HTR-8/SVneo (cell line): ENCODE data around the gene RNF11.

Experiments
- DNase-seq: peaks from one replicate; pipeline ENCODE4 v3.0.0; 2011; ENCODE audit warnings: low spot score, mixed read lengths; ENCODE audit not compliant: insufficient read length
- FAIRE-seq: peaks from 2 replicates; lab custom pipeline; 2011; peaks lifted over from hg19 to GRCh38; lab: Jason Lieb, UNC

Gene RNF11

DNA sequence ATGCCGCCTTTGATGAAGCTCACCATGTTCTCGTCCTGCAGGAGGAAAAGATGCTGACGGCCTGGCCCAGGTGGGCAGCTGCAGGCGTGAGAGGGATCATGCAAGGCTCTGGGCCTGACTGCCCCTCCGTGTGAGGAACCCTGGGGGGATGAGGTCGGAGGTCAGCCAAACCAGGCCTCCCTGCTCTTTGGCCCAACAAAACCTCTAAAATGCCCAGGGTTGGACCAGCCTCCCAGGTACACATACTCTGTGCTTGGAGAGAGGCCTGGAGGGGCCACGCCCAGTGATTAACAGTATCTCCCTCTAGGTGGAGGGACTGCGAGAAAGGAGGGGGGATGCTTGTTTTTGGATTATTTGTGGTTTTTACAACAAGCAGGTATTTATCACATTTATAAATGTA is 73.2 kb downstream of the RNF11 start:
- FAIRE-seq (no peak), DNase-seq (no peak)

DNA sequence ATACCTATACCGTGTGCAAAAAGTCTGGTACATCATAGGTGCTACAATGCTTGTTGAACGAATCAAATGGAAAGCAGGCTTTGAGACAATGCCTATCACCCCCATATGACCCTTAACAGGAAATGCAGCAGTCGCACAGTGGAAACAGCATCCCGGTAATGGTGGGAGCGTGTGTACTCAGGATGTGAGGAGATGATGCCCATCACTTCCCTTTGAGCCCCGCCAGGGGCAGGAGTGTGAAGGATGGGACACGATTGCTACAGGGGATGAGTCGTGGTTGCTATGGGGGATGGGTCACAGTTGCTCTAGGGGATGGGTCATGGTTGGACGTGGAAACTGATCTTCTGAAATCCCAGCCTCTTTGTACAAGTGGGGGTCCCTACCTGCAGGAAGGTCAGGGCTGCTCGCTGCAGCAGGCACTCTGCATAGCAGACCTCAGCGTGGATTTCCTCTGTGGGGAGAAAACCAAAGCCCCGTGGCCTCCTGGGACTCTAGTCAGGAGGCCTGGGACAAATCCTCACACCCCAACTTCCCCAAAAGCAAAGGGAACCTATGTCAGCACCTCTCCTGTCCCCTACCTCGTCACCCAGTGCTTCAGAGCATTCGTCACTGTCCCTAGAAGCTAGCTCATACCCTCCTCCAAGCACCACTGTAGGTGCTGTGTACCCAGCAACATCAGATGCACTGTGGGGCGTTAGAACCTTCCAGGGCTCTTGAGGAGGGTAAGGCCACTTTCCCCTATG is 75.0 kb downstream of the RNF11 start:
- FAIRE-seq = no peak
- DNase-seq = no peak

DNA sequence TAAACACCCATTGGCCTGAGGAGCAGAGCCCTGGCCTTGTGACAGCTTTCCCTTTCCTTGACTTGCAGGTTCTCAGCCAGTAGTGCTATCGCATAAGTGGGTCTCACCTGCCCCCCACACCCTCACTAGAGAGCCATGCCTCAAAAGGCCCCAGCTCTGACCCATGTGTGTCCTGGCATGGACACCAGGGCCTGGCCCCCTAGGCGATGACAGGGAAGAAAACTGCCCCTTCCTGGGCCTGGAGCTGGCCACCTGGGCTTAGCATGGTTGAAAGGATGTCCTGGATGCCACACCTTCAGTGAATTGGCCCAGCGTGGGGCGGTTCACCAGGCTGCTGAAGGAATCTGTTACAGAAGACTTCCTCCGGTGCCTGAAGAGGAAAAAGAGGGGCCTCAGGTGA is 75.8 kb downstream of the RNF11 start:
- no peak for DNase-seq
- no peak for FAIRE-seq

DNA sequence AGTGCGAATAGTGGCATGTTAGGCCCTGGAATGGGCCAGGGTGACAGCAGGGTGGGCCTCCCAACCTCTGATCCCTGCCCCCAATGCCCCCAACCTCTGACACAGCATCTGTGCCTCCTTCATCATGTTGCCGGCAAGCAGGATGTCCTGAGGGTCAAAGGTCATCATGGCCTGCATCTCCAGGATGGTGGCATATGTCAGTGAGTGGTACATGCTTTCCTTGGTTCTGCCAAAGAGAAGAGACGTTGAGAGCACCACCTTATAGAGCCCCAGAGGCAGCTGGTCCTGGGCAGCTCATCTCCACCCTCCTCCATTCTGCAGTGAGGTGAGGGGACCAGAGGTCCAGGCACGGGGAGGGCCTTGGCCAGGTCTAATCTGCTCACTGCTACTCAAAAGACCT is 76.6 kb downstream of the RNF11 start:
- no peak for DNase-seq
- FAIRE-seq = no peak

DNA sequence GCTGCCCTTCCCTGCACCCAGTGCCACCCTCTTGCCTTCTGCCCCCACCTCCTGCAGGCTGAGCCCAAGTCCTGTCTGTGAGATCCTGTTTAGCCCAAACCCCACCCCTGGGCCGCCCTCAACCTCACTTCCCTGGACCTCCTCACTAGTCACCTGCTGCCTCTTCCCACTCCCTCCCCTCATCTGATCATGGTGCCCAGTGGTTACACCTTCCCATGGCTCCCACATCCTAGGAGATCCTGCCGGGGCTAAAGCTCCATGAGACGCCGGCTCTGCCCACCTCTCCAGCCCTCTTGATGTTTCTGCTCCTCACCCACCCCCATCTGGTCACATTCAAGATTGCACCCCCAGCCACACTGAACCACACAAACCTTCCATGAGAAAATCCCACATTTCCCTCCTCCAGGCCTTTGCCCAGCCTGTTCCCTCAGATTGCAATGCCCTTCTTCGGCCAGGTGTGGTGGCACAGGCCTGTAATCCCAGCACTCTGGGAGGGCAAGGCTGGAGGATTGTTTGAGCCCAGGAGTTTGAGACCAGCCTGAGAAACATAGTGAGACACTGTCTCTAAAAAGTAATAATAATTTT is 77.3 kb downstream of the RNF11 start:
- no peak for FAIRE-seq
- no peak for DNase-seq

DNA sequence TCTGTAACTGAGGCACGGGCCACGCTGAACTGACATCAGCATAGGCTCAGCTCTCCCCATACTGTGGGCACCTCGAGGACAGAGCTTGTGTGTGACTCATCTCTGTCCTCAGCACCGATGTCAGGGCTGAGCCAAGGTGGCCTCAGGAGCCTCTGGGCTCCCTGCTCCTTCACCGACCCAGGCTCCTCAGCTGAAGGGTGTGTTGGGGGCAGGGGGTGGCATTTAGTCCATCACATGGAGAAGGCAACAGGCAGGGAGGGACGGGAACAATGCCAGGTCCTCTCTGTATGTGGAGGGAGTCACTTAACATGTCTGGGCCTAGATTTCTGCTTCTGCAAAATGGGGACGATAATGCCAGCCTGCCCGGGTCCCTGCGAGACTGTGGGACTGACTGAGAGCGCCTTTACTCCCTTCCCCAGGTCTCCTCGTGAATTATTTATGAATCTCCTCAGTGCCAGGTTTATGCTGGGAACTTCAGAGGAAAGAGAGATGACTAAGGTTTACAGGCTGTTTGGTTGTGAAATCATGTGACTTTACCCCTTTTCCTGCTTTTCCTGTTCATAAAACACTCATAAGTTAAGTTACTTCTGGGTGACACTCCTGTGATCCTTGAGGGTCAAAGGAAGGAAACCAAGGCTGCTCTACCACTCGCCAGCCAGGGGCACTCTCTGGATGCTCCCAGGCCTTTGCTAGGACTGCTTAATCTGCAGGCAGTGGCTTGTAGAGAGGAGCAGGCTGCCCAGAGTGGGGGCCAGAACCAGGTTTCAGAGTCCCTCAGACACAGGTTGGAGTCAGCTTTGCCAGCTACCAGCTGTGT is 78.1 kb downstream of the RNF11 start:
- DNase-seq (peak; percentile 30), FAIRE-seq (no peak)

DNA sequence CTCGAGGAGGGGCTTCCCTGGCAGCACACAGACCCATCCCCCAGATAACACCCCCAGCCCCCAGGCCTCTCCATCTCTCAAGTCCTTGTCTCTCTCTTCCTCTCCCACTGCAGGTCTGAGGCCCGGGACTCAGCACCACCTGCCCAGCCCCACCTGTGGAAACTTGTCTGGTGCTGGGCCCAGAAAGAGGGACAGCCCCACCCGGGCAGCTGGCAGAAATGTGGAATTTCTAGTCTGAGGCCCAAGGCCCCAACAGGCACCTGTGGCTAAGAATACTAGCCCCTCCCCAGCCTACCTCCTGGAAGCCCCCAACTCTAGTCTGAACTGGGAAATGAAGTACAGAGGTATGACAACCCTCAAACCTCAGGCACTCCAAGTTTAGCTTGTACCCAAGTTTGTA is 78.9 kb downstream of the RNF11 start:
- FAIRE-seq (no peak), DNase-seq (no peak)

DNA sequence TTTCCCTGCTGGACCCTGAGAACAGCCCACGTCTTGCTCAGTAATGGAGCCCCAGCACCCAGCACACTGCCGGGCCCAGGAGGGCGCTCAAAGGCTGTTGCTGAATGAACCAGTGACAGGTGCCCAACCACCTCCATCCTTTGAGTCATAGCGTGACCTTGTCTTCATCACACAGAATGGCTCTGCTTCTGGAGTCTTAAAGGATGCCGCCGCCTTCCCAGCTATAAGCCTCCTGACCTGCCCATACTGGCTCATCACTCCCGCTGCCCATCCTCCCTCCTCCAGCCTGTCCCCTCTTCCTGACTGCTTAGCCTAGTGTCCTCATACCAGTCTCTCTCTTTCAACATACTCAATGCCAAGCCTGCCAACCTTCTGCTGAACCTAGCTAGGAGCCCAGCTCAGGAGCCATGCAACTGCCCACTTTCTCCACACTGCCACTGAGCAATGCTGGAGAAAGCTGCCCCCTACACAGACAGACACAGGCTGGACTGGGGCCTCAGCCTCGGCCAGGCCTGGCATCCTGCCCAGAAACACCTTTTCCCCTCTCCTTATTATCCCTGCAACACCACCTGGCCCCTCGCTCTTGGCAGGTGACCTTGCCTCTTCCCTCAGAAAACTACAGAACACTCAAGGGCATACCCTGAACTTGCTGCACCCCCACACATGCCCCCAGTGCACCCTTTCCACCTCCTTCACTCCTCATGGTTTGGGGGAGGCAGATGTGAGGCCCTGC is 80.2 kb downstream of the RNF11 start:
- no peak for FAIRE-seq
- DNase-seq = no peak

DNA sequence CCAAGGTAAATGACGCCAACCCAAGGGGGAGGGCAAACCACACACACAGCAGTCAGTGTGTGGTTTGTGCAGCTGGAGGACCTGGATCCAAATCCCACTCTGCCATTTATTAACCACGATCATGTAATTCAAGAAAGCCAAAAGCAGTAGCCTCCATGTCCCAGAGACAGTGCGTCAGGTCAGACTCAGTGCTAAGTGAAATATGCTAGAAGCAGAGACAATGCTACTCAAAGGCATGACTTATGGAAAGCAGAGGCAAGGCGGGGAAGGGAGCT is 80.7 kb downstream of the RNF11 start:
- FAIRE-seq = no peak
- DNase-seq = no peak

DNA sequence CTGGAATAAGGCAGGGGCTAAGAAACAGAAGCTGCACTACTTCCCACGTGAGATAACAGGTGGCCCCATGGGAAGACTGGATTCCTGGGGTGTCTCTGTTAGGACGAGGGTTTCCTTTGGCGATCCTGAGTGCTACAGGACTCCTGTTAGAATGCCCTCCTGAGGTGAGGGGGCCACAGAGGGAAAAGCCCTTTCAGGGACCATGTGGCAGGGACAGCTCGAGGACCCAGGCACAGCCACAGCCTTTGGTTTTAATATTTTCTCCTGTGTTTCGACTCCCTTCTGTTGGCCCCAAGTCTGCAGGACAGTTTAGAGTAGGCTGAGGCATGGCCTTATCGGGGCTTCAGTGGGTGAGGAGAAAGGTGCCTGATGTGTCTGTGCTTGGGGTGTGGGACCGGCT is 81.7 kb downstream of the RNF11 start:
- DNase-seq (no peak), FAIRE-seq (no peak)

DNA sequence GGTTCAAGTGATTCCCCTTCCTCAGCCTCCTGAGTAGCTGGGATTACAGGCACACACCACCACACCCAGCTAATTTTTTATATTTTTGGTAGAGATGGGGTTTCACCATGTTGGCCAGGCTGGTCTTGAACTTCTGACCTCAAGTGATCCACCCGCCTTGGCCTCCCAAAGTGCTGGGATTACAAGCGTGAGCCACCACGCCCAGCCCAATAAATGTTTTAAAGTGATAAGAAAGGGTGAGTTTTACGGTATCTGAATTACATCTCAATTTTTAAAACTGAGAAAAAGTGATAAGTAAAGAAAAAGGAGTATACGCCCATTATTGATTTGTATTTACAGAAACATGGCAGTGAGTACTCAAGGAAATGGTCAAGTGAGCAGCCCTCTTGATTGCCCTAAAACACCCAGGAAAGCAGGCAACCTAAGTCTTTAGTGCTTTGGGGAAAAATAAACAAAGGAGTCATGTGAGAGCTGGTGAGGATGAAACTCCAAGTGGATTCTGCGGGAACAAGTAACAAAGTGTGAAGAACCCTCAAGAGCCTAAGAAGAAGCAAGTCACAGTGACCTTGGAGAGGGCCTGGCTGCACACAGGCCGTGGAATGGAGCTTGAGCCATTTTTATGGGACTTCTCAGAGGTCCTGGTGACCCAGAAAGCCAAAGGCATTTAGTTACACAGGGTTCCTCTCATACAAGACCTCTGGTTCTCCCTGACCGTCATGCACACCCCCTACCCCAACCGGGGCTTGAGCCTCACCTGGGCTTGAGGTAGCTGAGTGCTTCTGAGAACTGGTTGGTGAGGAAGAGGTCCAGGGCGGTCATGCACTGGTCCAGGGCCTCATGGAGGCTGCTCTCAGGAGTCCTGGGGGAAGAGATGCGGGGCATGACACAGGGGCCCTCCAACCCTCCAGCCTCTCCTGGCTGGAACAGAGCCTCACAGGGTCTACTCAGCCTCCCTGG is 85.2 kb downstream of the RNF11 start:
- DNase-seq (no peak), FAIRE-seq (no peak)

DNA sequence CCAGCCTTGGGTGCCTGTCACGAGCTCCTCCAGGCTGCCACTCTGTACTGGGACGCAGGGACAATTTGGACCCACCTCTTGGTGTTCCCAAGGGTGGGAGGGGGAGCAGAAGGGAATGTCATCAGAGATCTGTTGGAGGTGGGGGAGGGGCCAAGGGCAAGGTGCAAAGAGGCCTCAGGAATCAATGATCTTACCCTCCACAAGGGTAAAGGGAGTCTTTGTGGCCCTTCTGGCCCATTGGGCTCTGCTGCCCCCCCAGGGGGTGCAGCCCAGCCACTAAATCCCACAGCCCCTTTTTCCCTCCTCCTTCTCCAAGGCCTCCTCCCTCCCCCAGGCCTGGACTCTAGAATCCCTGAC is 85.8 kb downstream of the RNF11 start:
- FAIRE-seq (no peak), DNase-seq (no peak)

DNA sequence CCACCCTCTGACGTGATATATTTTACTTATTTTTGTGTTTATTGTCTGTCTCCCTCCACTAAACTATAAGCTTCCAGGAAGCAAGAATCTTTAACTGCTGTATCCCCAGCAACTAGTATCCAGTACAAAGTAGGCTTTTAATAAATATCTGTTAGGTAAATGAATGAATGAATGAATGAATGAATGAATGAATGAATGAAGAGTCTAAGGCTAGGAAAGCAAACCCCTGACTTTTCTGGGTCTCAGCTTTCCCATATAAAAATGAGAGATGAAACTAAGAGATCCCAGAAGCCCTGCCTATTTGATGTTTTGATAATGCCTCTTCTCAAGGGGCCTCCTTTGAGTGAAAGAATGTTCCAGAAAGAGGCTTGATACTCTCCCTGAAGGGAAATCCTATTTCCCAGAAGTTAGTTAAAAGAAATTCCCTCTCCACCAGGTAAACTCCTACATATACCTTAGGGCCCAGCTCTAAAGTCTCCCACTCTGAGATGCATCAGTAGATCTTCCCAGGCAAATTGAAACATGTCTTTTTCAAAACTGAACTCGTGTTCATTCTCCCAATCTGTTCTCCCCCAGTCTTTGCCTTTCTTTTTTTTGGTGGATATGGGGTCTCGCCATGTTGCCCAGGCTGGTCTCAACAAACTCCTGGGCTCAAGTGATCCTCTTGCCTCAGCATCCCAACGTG is 86.5 kb downstream of the RNF11 start:
- FAIRE-seq = no peak
- no peak for DNase-seq
